ENCODE data around the gene ADAM33. TPM values are rescaled to one million over a fixed set of nuclear protein-coding genes. Genes with fewer than 3 reads are reported as not detected.

Gene ADAM33
- total and polyA plus RNA-seq, 2 of the 8 experiments (the other 6 are each of a cell fraction or from before 2014, with no cell fraction given) = 4.2 to 6.0 TPM

- TF ChIP-seq ATF2 (IDR thresholded peaks at IDR 0.05; ENCODE audit: low read length) (no peak), CHD2 (IDR thresholded peaks at IDR 0.05; ENCODE audit: low read length) (no peak), SP1 (IDR thresholded peaks at IDR 0.05; ENCODE audit: low read depth, low read length) (no peak), HDAC2 (IDR thresholded peaks at IDR 0.05; ENCODE audit: borderline replicate concordance in 1 of 2, low read depth in 2 of 2, low read length in 2 of 2) (no peak), TAF1 (IDR thresholded peaks at IDR 0.05; ENCODE audit: low read depth, low read length) (no peak), RBBP5 (IDR thresholded peaks at IDR 0.05; ENCODE audit: borderline replicate concordance, low read depth, low read length) (no peak)
Observed at GRCh38 chr20:3660262-3661059, 21.3 kb downstream of the ADAM33 start (continued).

Measured in H1 (cell line).